Measurements from ENCODE around the gene CMC4.

CMC4 gene

GRCh38 chrX:155070975-155071693 lies at the start of gene CMC4, which contains the start of the genes BRCC3 and MTCP1:
TSS of gene CMC4 (minus strand) at chrX:155071136. CDS start at chrX:155064023, 7,113 bp downstream.
TSS of gene BRCC3 (plus strand) at chrX:155071508. CDS start at chrX:155071528, 20 bp downstream.
TSS of gene MTCP1 (minus strand) at chrX:155071136. CDS start at chrX:155066010, 5,126 bp downstream.
- peak; percentile 65 for DNase-seq (ENCODE audit: low read depth)

- no peak for DNase-seq (ENCODE audit: low read depth)
Observed at GRCh38 chrX:155115174-155115819, 44.4 kb upstream of the CMC4 start.

- no peak for DNase-seq (ENCODE audit: low read depth)
Observed at GRCh38 chrX:155113097-155113496, 42.2 kb upstream of the CMC4 start.

- DNase-seq (ENCODE audit: low read depth): no peak
Observed at GRCh38 chrX:155112171-155112570, 41.2 kb upstream of the CMC4 start.

- no peak for DNase-seq (ENCODE audit: low read depth)
Observed at GRCh38 chrX:155108427-155108826, 37.5 kb upstream of the CMC4 start.

GRCh38 chrX:155105919-155106318 lies 35.0 kb upstream of the CMC4 start:
- DNase-seq (ENCODE audit: low read depth): no peak

- DNase-seq (ENCODE audit: low read depth): no peak
Observed at GRCh38 chrX:155094468-155095061, 23.6 kb upstream of the CMC4 start.

GRCh38 chrX:155086961-155087735 lies 16.2 kb upstream of the CMC4 start:
- no peak for DNase-seq (ENCODE audit: low read depth)

GRCh38 chrX:155086202-155086840 lies 15.4 kb upstream of the CMC4 start:
- no peak for DNase-seq (ENCODE audit: low read depth)

- no peak for DNase-seq (ENCODE audit: low read depth)
Observed at GRCh38 chrX:155071694-155072280, 851 bp upstream of the CMC4 start.

GRCh38 chrX:155070663-155070974 lies 317 bp downstream of the CMC4 start:
- DNase-seq (ENCODE audit: low read depth): no peak

- DNase-seq (ENCODE audit: low read depth): no peak
Observed at GRCh38 chrX:155070038-155070437, 898 bp downstream of the CMC4 start.

- no peak for DNase-seq (ENCODE audit: low read depth)
Observed at GRCh38 chrX:155069414-155069813, 1.5 kb downstream of the CMC4 start.

GRCh38 chrX:155068165-155068564 lies 2.8 kb downstream of the CMC4 start:
- no peak for DNase-seq (ENCODE audit: low read depth)

- DNase-seq (ENCODE audit: low read depth): no peak
Observed at GRCh38 chrX:155065035-155065734, 5.8 kb downstream of the CMC4 start.

- DNase-seq (ENCODE audit: low read depth): no peak
Observed at GRCh38 chrX:155061760-155062159, 9.2 kb downstream of the CMC4 start.

GRCh38 chrX:155056877-155057792 lies 13.8 kb downstream of the CMC4 start:
- DNase-seq (ENCODE audit: low read depth): peak; percentile 38

- no peak for DNase-seq (ENCODE audit: low read depth)
Observed at GRCh38 chrX:155056471-155056870, 14.5 kb downstream of the CMC4 start.

GRCh38 chrX:155055494-155055893 lies 15.4 kb downstream of the CMC4 start:
- no peak for DNase-seq (ENCODE audit: low read depth)

- DNase-seq (ENCODE audit: low read depth): no peak
Observed at GRCh38 chrX:155054255-155054654, 16.7 kb downstream of the CMC4 start.

Data from fibroblast of the conjunctiva (primary cell).